Loucy (cell line): ENCODE results near the gene LRRC4C.

Experiments used
- H2AFZ ChIP-seq: fragments of 200-600 bp; sonication (generic); 2 replicates; pipeline ENCODE4 v1.6.0; 2016; ENCODE audit warnings: antibody characterized with exemption, mild to moderate bottlenecking, low read length, moderate library complexity
- H3F3A ChIP-seq: fragments of 200-600 bp; 2 replicates; pipeline ENCODE4 v1.6.0; 2016; ENCODE audit warnings: antibody characterized with exemption, low read depth, mild to moderate bottlenecking
- H3K27me3 ChIP-seq: fragments of 200-600 bp; sonication (generic); 2 replicates; pipeline ENCODE4 v1.6.1; 2014; ENCODE audit warnings: low read length, mild to moderate bottlenecking; ENCODE audit not compliant: insufficient read depth, poor library complexity, severe bottlenecking
- H3K36me3 ChIP-seq: fragments of 200-600 bp; sonication (generic); 2 replicates; pipeline ENCODE4 v1.6.1; 2016; ENCODE audit warnings: low read length; ENCODE audit not compliant: insufficient read depth
- H3K4me1 ChIP-seq: fragments of 200-600 bp; sonication (generic); 2 replicates; pipeline ENCODE4 v1.5.1; 2014; ENCODE audit warnings: low read length, mild to moderate bottlenecking; ENCODE audit not compliant: insufficient read depth, poor library complexity, severe bottlenecking
- H3K4me2 ChIP-seq: fragments of 200-600 bp; sonication (generic); 2 replicates; pipeline ENCODE4 v1.6.0; 2014; ENCODE audit warnings: antibody characterized with exemption, low read length, low read depth, mild to moderate bottlenecking; ENCODE audit not compliant: poor library complexity, severe bottlenecking
- H3K4me3 ChIP-seq: fragments of 200-600 bp; sonication (generic); 2 replicates; pipeline ENCODE4 v1.5.1; 2014; ENCODE audit warnings: low read length, mild to moderate bottlenecking, mixed read lengths; ENCODE audit not compliant: poor library complexity, severe bottlenecking
- H3K79me2 ChIP-seq: fragments of 200-600 bp; sonication (generic); 2 replicates; pipeline ENCODE4 v1.6.1; 2014; ENCODE audit warnings: low read length; ENCODE audit not compliant: insufficient read depth
- H3K9ac ChIP-seq: fragments of 200-600 bp; sonication (generic); 2 replicates; pipeline ENCODE4 v1.6.0; 2014; ENCODE audit warnings: mild to moderate bottlenecking, low read depth, low read length, moderate library complexity; ENCODE audit not compliant: poor library complexity, severe bottlenecking
- H3K9me2 ChIP-seq: fragments of 200-600 bp; sonication (generic); replicated peaks from 2 replicates; pipeline ENCODE4 v1.6.1; 2016; ENCODE audit warnings: low read depth, low read length, mixed read lengths
- H3K9me3 ChIP-seq: fragments of 200-600 bp; sonication (generic); 2 replicates; pipeline ENCODE4 v1.6.1; 2014; ENCODE audit warnings: mild to moderate bottlenecking, antibody characterized with exemption, low read length, low read depth; ENCODE audit not compliant: insufficient read depth
- H4K20me1 ChIP-seq: fragments of 200-600 bp; sonication (generic); 2 replicates; pipeline ENCODE4 v1.6.0; 2014; ENCODE audit warnings: antibody characterized with exemption, low read length, mild to moderate bottlenecking; ENCODE audit not compliant: insufficient read depth, poor library complexity, severe bottlenecking
- EZH2phosphoT487 ChIP-seq: fragments of 200-600 bp; IDR thresholded peaks from 2 replicates; pipeline ENCODE4 v1.6.1; 2018; ENCODE audit warnings: antibody characterized with exemption, mild to moderate bottlenecking, moderate library complexity, borderline replicate concordance
- TF ChIP-seq, protein P1 (sequence below): fragments of 200-600 bp; sonication (generic); conservative IDR thresholded peaks from 2 replicates; pipeline ENCODE4 v1.5.1; 2014; ENCODE audit warnings: mild to moderate bottlenecking, antibody characterized with exemption, low read length

LRRC4C gene

DNA sequence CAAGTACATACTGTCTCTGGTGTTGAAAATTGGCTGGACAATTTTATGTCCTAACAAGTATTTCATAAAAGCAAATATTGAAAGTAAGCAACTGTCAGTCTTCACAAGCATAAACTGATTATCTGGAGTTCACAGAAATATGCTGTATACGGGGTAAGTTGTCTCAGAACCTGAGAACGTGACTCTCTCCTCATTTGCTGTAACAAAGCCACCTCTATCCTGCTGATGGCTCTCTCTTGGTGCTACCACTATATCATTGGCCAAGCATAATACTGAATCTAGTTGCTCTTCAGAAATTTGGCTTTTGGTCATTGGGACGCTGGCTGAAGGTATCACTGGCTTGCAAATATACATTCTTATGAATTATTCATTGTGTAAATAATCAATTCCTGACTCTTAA, 1078.0 kb downstream of the LRRC4C start:
- H3K36me3 ChIP-seq, result no peaks in the 10 kb centered on the region
- no peaks in the 10 kb centered on the region for H3K27me3 ChIP-seq
- no peaks in the 10 kb centered on the region for H4K20me1 ChIP-seq
- H2AFZ ChIP-seq, result no peak overlapping the region
- H3K9me2 ChIP-seq, result no peaks in the 10 kb centered on the region
- H3K4me2 ChIP-seq, result no peak overlapping the region
- TF ChIP-seq EZH2phosphoT487, result no peak
- TF ChIP-seq, protein P1, sequence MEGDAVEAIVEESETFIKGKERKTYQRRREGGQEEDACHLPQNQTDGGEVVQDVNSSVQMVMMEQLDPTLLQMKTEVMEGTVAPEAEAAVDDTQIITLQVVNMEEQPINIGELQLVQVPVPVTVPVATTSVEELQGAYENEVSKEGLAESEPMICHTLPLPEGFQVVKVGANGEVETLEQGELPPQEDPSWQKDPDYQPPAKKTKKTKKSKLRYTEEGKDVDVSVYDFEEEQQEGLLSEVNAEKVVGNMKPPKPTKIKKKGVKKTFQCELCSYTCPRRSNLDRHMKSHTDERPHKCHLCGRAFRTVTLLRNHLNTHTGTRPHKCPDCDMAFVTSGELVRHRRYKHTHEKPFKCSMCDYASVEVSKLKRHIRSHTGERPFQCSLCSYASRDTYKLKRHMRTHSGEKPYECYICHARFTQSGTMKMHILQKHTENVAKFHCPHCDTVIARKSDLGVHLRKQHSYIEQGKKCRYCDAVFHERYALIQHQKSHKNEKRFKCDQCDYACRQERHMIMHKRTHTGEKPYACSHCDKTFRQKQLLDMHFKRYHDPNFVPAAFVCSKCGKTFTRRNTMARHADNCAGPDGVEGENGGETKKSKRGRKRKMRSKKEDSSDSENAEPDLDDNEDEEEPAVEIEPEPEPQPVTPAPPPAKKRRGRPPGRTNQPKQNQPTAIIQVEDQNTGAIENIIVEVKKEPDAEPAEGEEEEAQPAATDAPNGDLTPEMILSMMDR, result no peak
- H3K4me3 ChIP-seq, result no peak overlapping the region
- no peaks in the 10 kb centered on the region for H3K79me2 ChIP-seq
- no peaks in the 10 kb centered on the region for H3K9me3 ChIP-seq
- no peak overlapping the region for H3K9ac ChIP-seq
- H3K4me1 ChIP-seq, result no peaks in the 10 kb centered on the region
- no peaks in the 10 kb centered on the region for H3F3A ChIP-seq

DNA sequence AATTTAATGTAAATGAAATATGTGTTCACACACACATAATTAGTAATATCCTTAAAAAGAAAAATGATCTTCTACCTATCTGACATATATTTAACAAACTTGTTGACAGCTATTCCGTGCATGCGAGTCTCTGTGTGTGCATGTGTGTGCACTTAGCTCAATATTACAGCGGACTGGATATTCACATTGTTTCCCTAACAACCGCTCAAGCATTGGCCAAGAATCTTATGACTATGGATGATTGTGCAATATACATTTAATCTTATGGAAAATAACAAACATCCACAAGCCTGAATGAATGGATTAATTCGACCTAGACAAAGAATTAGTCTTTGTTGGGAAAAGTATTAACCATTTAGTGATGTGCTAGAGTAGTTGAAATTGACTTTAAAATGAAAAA, 1078.6 kb downstream of the LRRC4C start:
- H3K36me3 ChIP-seq, result no peaks in the 10 kb centered on the region
- no peaks in the 10 kb centered on the region for H3K79me2 ChIP-seq
- H4K20me1 ChIP-seq, result no peaks in the 10 kb centered on the region
- no peak overlapping the region for H3K4me3 ChIP-seq
- H3F3A ChIP-seq, result no peaks in the 10 kb centered on the region
- no peaks in the 10 kb centered on the region for H3K4me1 ChIP-seq
- H3K4me2 ChIP-seq, result no peak overlapping the region
- H3K9me2 ChIP-seq, result no peaks in the 10 kb centered on the region
- H3K9ac ChIP-seq, result no peak overlapping the region
- H3K9me3 ChIP-seq, result no peaks in the 10 kb centered on the region
- H3K27me3 ChIP-seq, result no peaks in the 10 kb centered on the region
- no peak for TF ChIP-seq EZH2phosphoT487
- TF ChIP-seq, protein P1, result no peak
- no peak overlapping the region for H2AFZ ChIP-seq

GRCh38 chr11:40376331-40376730, 1083.1 kb downstream of the LRRC4C start:
- H3K36me3 ChIP-seq, result no peaks in the 10 kb centered on the region
- no peaks in the 10 kb centered on the region for H3K79me2 ChIP-seq
- H3K9me2 ChIP-seq, result no peaks in the 10 kb centered on the region
- H2AFZ ChIP-seq, result no peak overlapping the region
- H3K9ac ChIP-seq, result no peak overlapping the region
- H4K20me1 ChIP-seq, result no peaks in the 10 kb centered on the region
- no peaks in the 10 kb centered on the region for H3F3A ChIP-seq
- H3K9me3 ChIP-seq, result no peaks in the 10 kb centered on the region
- no peak overlapping the region for H3K4me3 ChIP-seq
- H3K27me3 ChIP-seq, result no peaks in the 10 kb centered on the region
- TF ChIP-seq EZH2phosphoT487, result no peak
- TF ChIP-seq, protein P1, result no peak
- H3K4me1 ChIP-seq, result no peaks in the 10 kb centered on the region
- no peak overlapping the region for H3K4me2 ChIP-seq
